H1 (cell line): ENCODE measurements around the gene RAB11A. TPM values are rescaled to one million over a fixed set of nuclear protein-coding genes. Genes with fewer than 3 reads are reported as not detected.

Experiments
- SIX5 ChIP-seq: IDR thresholded peaks from 2 replicates; pipeline ENCODE4 v1.6.1; 2011; ENCODE audit warnings: mild to moderate bottlenecking, low read depth, low read length
- polyA plus RNA-seq, 7 experiments: library from polyadenylated mRNA; depleted of rRNA in 3 of 7; stranded (reverse) in 5 of 7; unstranded in 2 of 7; fragments of >200 nt in 5 of 7; fragments of 200-250 nt in 2 of 7; gene quantifications; 1 replicate in 5 of 7; 2 replicates in 1 of 7; 4 replicates in 1 of 7; pipeline versions ENCODE4 v1.2.1 to v1.2.3, GENCODE V29; 2011 to 2013; ENCODE audit warnings: missing spikeins in 2 of 7, mixed read lengths in 2 of 7
- total RNA-seq: library from RNA; stranded (reverse); fragmentation: NEBNext Ultra II Directional; extraction: Animal tissue kit (Norgen Biotek cat#: 25700); gene quantifications from 2 replicates; pipeline ENCODE4 v1.2.1, GENCODE V29; 2021

RAB11A gene
- total and polyA plus RNA-seq, 2 of the 8 experiments (the other 6 are each of a cell fraction or from before 2014, with no cell fraction given), result 211 to 254 TPM

GRCh38 chr15:65827065-65827464 lies 42.2 kb upstream of the RAB11A start (continued):
- no peak for TF ChIP-seq SIX5
